ENCODE data around the gene PLP1. TPM values are rescaled to one million over a fixed set of nuclear protein-coding genes. Genes with fewer than 3 reads are reported as not detected.
"Not testable (repeated sequence)": the region's sequence is repeated elsewhere in the genome, so short reads cannot be mapped to it uniquely, and the experiment has no call there.

The PLP1 gene
- total RNA-seq, 1 donor from 2014 or later: not detected

- no peak overlapping the region for H3K4me3 Mint-ChIP-seq (ENCODE audit: low read depth)
- intact Hi-C loops (cut with micrococcal nuclease): no loop called here
- no peaks in the 10 kb centered on the region for H3K36me3 Mint-ChIP-seq (ENCODE audit: low read depth)
- H3K9me3 Mint-ChIP-seq: no peaks in the 10 kb centered on the region
- H3K4me1 Mint-ChIP-seq (ENCODE audit: low read depth): no peaks in the 10 kb centered on the region
- H3K27me3 Mint-ChIP-seq (ENCODE audit: low read depth): peaks cover 1% of the 10 kb centered on the region
- H3K27ac Mint-ChIP-seq: no peak overlapping the region
- no peak for DNase-seq (ENCODE audit: low spot score)
Measured at GRCh38 chrX:103754401-103754800, 22.2 kb upstream of the PLP1 start.

DNA sequence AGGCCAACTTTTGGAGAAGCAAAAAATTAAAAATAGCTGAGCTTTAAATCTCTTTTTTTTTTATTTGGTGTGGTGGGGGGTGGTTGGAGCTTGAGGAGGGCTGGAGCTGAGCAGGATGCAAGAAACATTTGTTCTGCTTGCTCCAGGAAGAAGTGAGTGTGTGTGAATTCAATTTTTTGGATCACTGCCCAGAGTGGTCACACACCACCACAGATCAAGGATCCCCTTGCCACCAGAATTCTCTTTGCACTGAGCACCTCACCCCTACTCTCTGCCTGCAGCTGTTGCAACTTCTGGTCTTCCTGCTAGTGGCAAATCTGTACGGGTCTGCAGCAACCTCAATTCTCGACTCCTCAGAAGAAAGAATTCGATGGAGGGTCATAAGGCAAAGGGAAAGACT, 19.9 kb upstream of the PLP1 start:
- Mint-ChIP-seq H3K27me3 (ENCODE audit: low read depth) (peaks cover 1% of the 10 kb centered on the region), H3K36me3 (ENCODE audit: low read depth) (no peaks in the 10 kb centered on the region), H3K4me3 (ENCODE audit: low read depth) (no peak overlapping the region), H3K4me1 (ENCODE audit: low read depth) (no peaks in the 10 kb centered on the region), H3K9me3 (no peaks in the 10 kb centered on the region), H3K27ac (no peak overlapping the region)
- intact Hi-C loops (cut with micrococcal nuclease): no loop called here
- no peak for DNase-seq (ENCODE audit: low spot score)

- intact Hi-C loops (cut with micrococcal nuclease): no loop called here
- Mint-ChIP-seq H3K36me3 (ENCODE audit: low read depth) (no peaks in the 10 kb centered on the region), H3K4me3 (ENCODE audit: low read depth) (no peak overlapping the region), H3K27ac (no peak overlapping the region), H3K27me3 (ENCODE audit: low read depth) (peaks cover 1% of the 10 kb centered on the region), H3K9me3 (no peaks in the 10 kb centered on the region), H3K4me1 (ENCODE audit: low read depth) (no peaks in the 10 kb centered on the region)
- DNase-seq (ENCODE audit: low spot score): no peak
Measured at GRCh38 chrX:103758555-103758954, 18.1 kb upstream of the PLP1 start.

DNA sequence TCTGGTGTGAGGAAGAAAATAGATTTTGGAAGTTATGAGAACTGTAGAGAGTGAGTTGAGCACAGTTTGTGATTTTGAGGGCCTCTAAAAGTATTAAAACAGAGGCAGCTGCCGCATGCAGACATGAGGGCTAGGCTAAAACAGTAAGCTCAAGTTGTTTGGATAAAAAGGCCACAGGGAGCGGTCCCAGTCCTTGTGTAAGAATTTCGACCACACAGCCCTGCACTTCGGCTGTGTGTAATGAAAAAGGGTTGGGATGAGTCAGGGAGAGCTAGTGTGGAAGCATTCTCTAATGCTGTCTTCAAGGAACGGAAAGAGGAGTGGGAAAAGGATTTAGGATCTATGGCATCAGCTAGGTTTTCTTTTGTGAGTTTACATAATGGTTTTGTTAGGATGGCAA, 13.1 kb upstream of the PLP1 start:
- intact Hi-C loops (cut with micrococcal nuclease); H3K9me3 Mint-ChIP-seq; H3K4me1 Mint-ChIP-seq (ENCODE audit: low read depth); DNase-seq (ENCODE audit: low spot score); H3K27ac Mint-ChIP-seq; H3K27me3 Mint-ChIP-seq (ENCODE audit: low read depth); H3K36me3 Mint-ChIP-seq (ENCODE audit: low read depth); H3K4me3 Mint-ChIP-seq (ENCODE audit: low read depth): not testable (repeated sequence)

GRCh38 chrX:103766813-103767555, 9.7 kb upstream of the PLP1 start:
- intact Hi-C loops (cut with micrococcal nuclease): loop anchor here (5.0 kb wide), 1 partner anchor 55 kb away; the partner anchor contains the start of gene TMEM31
- not testable (repeated sequence) for H3K36me3 Mint-ChIP-seq (ENCODE audit: low read depth); H3K4me1 Mint-ChIP-seq (ENCODE audit: low read depth); DNase-seq (ENCODE audit: low spot score); H3K4me3 Mint-ChIP-seq (ENCODE audit: low read depth); H3K27ac Mint-ChIP-seq; H3K27me3 Mint-ChIP-seq (ENCODE audit: low read depth); H3K9me3 Mint-ChIP-seq

- Mint-ChIP-seq H3K4me1 (ENCODE audit: low read depth) (no peaks in the 10 kb centered on the region), H3K4me3 (ENCODE audit: low read depth) (no peak overlapping the region), H3K9me3 (no peaks in the 10 kb centered on the region), H3K27ac (no peak overlapping the region), H3K36me3 (ENCODE audit: low read depth) (no peaks in the 10 kb centered on the region), H3K27me3 (ENCODE audit: low read depth) (peaks cover 3% of the 10 kb centered on the region)
- intact Hi-C loops (cut with micrococcal nuclease): no loop called here
- no peak for DNase-seq (ENCODE audit: low spot score)
Measured at GRCh38 chrX:103773445-103773844, 3.2 kb upstream of the PLP1 start.

DNA sequence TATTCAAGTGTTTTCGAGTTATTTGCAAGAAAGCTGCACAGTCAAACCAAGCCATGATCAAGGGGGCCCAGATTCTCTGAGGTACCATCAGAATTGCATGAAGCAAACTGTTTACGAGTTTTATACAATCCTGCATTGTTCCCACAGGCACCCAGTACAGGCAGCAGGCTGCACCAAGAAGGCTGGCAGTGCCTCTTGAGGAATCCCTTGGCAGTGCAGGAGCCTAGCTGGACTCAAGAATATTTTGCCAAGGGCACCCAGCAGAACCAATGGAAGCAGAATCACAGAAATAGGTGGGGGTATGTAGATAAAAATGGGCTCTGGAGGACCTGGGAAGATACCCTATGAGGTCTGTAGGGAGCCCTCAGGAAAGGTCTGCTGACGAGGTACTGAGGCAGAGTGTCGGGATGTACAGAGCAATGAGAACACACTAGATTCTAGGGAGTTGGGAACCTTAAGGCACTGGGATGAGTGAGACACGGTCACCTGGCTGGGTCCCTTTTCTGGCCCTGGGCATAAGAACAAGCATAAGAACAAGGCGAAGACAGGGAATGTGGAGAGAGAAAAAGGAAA, 2.5 kb upstream of the PLP1 start:
- no peak overlapping the region for H3K4me3 Mint-ChIP-seq (ENCODE audit: low read depth)
- DNase-seq (ENCODE audit: low spot score): no peak
- intact Hi-C loops (cut with micrococcal nuclease): no loop called here
- H3K4me1 Mint-ChIP-seq (ENCODE audit: low read depth): no peaks in the 10 kb centered on the region
- H3K27ac Mint-ChIP-seq: no peak overlapping the region
- H3K27me3 Mint-ChIP-seq (ENCODE audit: low read depth): peaks cover 3% of the 10 kb centered on the region
- no peaks in the 10 kb centered on the region for H3K36me3 Mint-ChIP-seq (ENCODE audit: low read depth)
- no peaks in the 10 kb centered on the region for H3K9me3 Mint-ChIP-seq

DNA sequence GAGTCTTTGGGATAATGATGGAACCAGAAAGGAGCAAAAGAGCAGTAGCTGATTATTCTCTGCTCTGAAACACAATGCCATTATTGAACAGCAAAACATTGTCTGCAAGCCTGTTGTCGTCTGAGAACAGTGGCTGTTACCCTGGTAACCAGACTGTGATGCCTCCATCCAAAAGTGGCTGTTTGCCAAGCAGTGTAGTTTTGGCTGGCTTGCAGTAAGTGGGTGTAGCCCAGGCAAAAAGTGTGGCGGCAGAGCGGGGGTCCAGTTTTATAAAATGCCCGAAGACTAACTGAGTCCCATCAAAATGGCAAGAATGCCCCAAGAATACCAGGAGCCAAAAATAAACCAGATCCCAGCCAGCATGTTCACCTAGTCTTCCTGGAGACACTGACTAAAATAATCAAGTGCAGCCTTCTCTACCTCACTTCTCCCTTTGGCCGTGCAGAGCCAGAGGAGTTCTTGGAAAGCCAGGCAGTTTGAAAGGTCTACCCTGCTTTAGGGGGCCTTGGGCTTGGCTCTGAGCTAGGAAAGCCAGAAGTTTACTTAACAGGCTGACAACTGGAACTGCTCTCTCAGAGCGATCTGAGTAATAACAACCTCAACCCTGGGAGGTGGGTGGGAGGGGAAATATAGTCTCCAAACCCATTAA, 2.6 kb downstream of the PLP1 start:
- no peak for DNase-seq (ENCODE audit: low spot score)
- Mint-ChIP-seq H3K4me3 (ENCODE audit: low read depth) (no peak overlapping the region), H3K27me3 (ENCODE audit: low read depth) (peaks cover 6% of the 10 kb centered on the region), H3K4me1 (ENCODE audit: low read depth) (no peaks in the 10 kb centered on the region), H3K36me3 (ENCODE audit: low read depth) (no peaks in the 10 kb centered on the region), H3K9me3 (no peaks in the 10 kb centered on the region), H3K27ac (no peak overlapping the region)
- intact Hi-C loops (cut with micrococcal nuclease): no loop called here

DNA sequence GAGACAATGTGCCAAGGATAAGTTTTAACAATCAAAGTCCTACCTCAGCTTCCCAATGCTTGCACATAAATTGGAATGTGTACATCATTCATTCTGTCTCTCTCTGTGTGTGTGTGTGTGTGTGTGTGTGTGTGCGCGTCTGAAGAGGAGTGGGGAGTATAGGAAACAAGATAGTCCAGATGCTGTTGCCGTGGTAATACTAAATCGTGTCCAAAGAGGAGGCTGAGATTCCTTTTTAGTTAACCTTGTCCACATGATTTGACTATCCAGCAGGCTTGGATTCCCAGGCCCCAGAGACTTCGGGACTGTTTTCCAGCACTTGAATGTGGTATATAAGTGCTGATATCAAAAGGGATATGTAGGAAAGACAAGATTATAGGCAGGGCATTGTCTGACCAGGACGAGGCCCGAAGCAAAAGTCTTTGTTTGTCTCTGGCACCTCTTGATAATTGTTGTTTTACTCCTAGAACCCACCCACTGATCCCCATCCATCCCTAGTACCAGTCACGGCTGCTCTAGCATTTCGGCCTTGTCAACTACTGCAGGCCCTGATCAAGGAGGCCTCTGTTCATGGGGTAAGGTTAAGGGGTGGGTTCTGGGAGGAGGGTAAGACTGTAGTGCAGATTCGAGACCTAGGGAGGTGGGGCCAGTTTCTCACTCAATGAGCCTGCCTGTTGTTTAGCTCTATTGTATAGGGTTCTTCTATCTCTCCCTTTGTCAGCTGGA, 3.9 kb downstream of the PLP1 start:
- no peak for DNase-seq (ENCODE audit: low spot score)
- no peaks in the 10 kb centered on the region for H3K9me3 Mint-ChIP-seq
- no peak overlapping the region for H3K27ac Mint-ChIP-seq
- H3K27me3 Mint-ChIP-seq (ENCODE audit: low read depth): peaks cover 4% of the 10 kb centered on the region
- intact Hi-C loops (cut with micrococcal nuclease): no loop called here
- H3K4me1 Mint-ChIP-seq (ENCODE audit: low read depth): no peaks in the 10 kb centered on the region
- no peaks in the 10 kb centered on the region for H3K36me3 Mint-ChIP-seq (ENCODE audit: low read depth)
- no peak overlapping the region for H3K4me3 Mint-ChIP-seq (ENCODE audit: low read depth)

DNA sequence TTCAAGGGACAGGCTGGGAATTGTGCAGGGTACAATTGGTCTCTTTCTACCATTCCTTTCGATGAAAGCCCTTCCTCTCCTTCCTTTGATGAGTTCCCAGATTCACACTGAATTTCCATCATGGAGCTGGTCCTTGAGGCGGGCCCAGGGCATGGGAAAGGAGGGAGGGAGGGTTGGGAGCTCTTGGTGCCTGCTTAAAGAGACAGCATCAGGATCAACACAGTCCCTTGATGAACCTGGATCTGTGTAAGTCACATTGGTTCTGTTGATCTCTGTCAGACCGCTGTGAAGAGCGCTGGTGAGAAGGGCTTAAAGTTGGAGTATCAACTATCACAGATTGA, 4.4 kb downstream of the PLP1 start:
- H3K9me3 Mint-ChIP-seq: no peaks in the 10 kb centered on the region
- no peaks in the 10 kb centered on the region for H3K36me3 Mint-ChIP-seq (ENCODE audit: low read depth)
- intact Hi-C loops (cut with micrococcal nuclease): no loop called here
- no peaks in the 10 kb centered on the region for H3K4me1 Mint-ChIP-seq (ENCODE audit: low read depth)
- no peak overlapping the region for H3K4me3 Mint-ChIP-seq (ENCODE audit: low read depth)
- DNase-seq (ENCODE audit: low spot score): no peak
- peaks cover 4% of the 10 kb centered on the region for H3K27me3 Mint-ChIP-seq (ENCODE audit: low read depth)
- no peak overlapping the region for H3K27ac Mint-ChIP-seq

- no peaks in the 10 kb centered on the region for H3K4me1 Mint-ChIP-seq (ENCODE audit: low read depth)
- H3K9me3 Mint-ChIP-seq: no peaks in the 10 kb centered on the region
- no peak overlapping the region for H3K27ac Mint-ChIP-seq
- no peak overlapping the region for H3K4me3 Mint-ChIP-seq (ENCODE audit: low read depth)
- intact Hi-C loops (cut with micrococcal nuclease): no loop called here
- H3K36me3 Mint-ChIP-seq (ENCODE audit: low read depth): no peaks in the 10 kb centered on the region
- DNase-seq (ENCODE audit: low spot score): no peak
- H3K27me3 Mint-ChIP-seq (ENCODE audit: low read depth): peaks cover 4% of the 10 kb centered on the region
Measured at GRCh38 chrX:103781706-103782105, 5.1 kb downstream of the PLP1 start.

- H3K27me3 Mint-ChIP-seq (ENCODE audit: low read depth): peaks cover 4% of the 10 kb centered on the region
- DNase-seq (ENCODE audit: low spot score): no peak
- no peaks in the 10 kb centered on the region for H3K9me3 Mint-ChIP-seq
- H3K27ac Mint-ChIP-seq: no peak overlapping the region
- H3K4me3 Mint-ChIP-seq (ENCODE audit: low read depth): no peak overlapping the region
- no peaks in the 10 kb centered on the region for H3K36me3 Mint-ChIP-seq (ENCODE audit: low read depth)
- intact Hi-C loops (cut with micrococcal nuclease): no loop called here
- H3K4me1 Mint-ChIP-seq (ENCODE audit: low read depth): no peaks in the 10 kb centered on the region
Measured at GRCh38 chrX:103782640-103783039, 6.0 kb downstream of the PLP1 start.

DNA sequence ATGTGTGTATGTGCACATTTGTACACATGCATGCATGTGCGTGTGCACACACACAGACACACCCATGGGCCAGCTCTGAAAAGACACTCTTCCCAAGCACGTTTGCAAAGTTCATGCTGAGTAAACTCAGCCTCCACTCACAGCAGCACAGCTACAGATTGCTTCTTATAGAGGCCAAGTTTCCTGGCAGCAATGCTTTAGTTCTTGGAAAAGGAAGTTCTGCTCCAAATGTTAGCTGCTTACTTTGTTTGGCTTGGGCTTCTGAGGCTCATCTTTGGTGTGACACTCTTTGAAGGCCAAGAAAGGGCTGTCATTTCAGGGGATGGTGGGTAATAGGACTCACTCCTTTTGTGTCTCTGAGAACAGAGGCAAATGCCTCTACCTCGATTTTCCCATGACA, 6.6 kb downstream of the PLP1 start:
- Mint-ChIP-seq H3K9me3 (no peaks in the 10 kb centered on the region), H3K4me3 (ENCODE audit: low read depth) (no peak overlapping the region), H3K27ac (no peak overlapping the region), H3K27me3 (ENCODE audit: low read depth) (peaks cover 4% of the 10 kb centered on the region), H3K36me3 (ENCODE audit: low read depth) (no peaks in the 10 kb centered on the region), H3K4me1 (ENCODE audit: low read depth) (no peaks in the 10 kb centered on the region)
- intact Hi-C loops (cut with micrococcal nuclease): no loop called here
- no peak for DNase-seq (ENCODE audit: low spot score)
